Eye (tissue), 1 donor: ENCODE results near the gene FUT2.

Experiments used
- DNase-seq: peaks from one replicate; pipeline ENCODE4 v3.0.0-alpha.2; 2015

Gene FUT2

GRCh38 chr19:48752496-48753365 is 57.0 kb downstream of the FUT2 start, which contains the start of gene FUT1:
Gene FUT1 (minus strand): TSS chr19:48752641. CDS start chr19:48751281, 1,360 bp downstream.
- DNase-seq: peak; percentile 75

- DNase-seq: no peak
Measured at GRCh38 chr19:48755084-48755641, 59.4 kb downstream of the FUT2 start, which contains the start of gene FGF21. Gene FGF21 (plus strand): TSS chr19:48755524. CDS start chr19:48756237, 713 bp downstream.
